Liver (tissue), 9 donors: ENCODE results near the gene MEGF6. TPM values are rescaled to one million over a fixed set of nuclear protein-coding genes. Genes with fewer than 3 reads are reported as not detected.

Experiments
- DNase-seq: peaks from one replicate; pipeline ENCODE4 v3.0.0-alpha.2; 2017; ENCODE audit warnings: low spot score
- H3K27ac ChIP-seq, 2 donors: one replicate each; pipeline ENCODE4 v1.7.0; 2013; ENCODE audit warnings: inconsistent platforms in 2 of 2, low read length in 2 of 2, control low read depth in 1 of 2, low read depth in 1 of 2, mild to moderate bottlenecking in 1 of 2
- H3K27me3 ChIP-seq, 4 donors: one replicate each; pipeline versions ENCODE4 v1.6.1 to v1.7.0; 2013; ENCODE audit warnings: low read length in 3 of 4, inconsistent platforms in 1 of 4, mild to moderate bottlenecking in 1 of 4, moderate library complexity in 1 of 4; ENCODE audit not compliant: control insufficient read depth in 4 of 4, insufficient read depth in 4 of 4
- H3K36me3 ChIP-seq, 4 donors: one replicate each; pipeline versions ENCODE4 v1.6.1 to v1.7.0; 2013; ENCODE audit warnings: low read length in 3 of 4, mild to moderate bottlenecking in 3 of 4, low read depth in 1 of 4, moderate library complexity in 1 of 4; ENCODE audit not compliant: control insufficient read depth in 4 of 4, insufficient read depth in 3 of 4
- H3K4me1 ChIP-seq, 4 donors: one replicate each; pipeline versions ENCODE4 v1.6.1 to v1.7.0; 2013; ENCODE audit warnings: low read length in 3 of 4, mild to moderate bottlenecking in 3 of 4, moderate library complexity in 1 of 4; ENCODE audit not compliant: control insufficient read depth in 4 of 4, insufficient read depth in 4 of 4
- H3K4me3 ChIP-seq, 3 donors: one replicate each; pipeline versions ENCODE4 v1.6.1 to v1.7.0; 2013; ENCODE audit warnings: low read length in 3 of 3, control low read depth in 1 of 3, low read depth in 1 of 3, mild to moderate bottlenecking in 1 of 3
- H3K9ac ChIP-seq, 2 donors: one replicate each; pipeline ENCODE4 v1.7.0; 2013; ENCODE audit warnings: low read length in 2 of 2, mild to moderate bottlenecking in 2 of 2, moderate library complexity in 2 of 2, control low read depth in 1 of 2, low read depth in 1 of 2
- H3K9me3 ChIP-seq, 4 donors: one replicate each; pipeline versions ENCODE4 v1.6.1 to v1.7.0; 2013; ENCODE audit warnings: low read length in 3 of 4; ENCODE audit not compliant: control insufficient read depth in 4 of 4
- ATF3 ChIP-seq: IDR thresholded peaks from 2 replicates; pipeline ENCODE4 v1.6.1; 2016; ENCODE audit warnings: antibody characterized with exemption
- CTCF ChIP-seq: fragments of 150-350 bp; IDR thresholded peaks from 2 replicates; pipeline ENCODE4 v1.5.1; 2017; ENCODE audit warnings: improper control_type of control experiment, low read depth, low read length; ENCODE audit not compliant: missing input control
- EGR1 ChIP-seq, 2 donors: IDR thresholded peaks; 2 replicates each; pipeline ENCODE4 v1.6.1; 2016 to 2018; ENCODE audit warnings: antibody characterized with exemption in 2 of 2, low read depth in 2 of 2
- FOXA1 ChIP-seq: IDR thresholded peaks from 2 replicates; pipeline ENCODE4 v1.6.1; 2016; ENCODE audit warnings: antibody characterized with exemption
- FOXA2 ChIP-seq: IDR thresholded peaks from 2 replicates; pipeline ENCODE4 v1.6.1; 2016; ENCODE audit warnings: antibody characterized with exemption
- GABPA ChIP-seq, 2 donors: IDR thresholded peaks in 1 of 2; conservative IDR thresholded peaks in 1 of 2; 2 replicates each; pipeline ENCODE4 v1.6.1; 2016; ENCODE audit warnings: antibody characterized with exemption in 2 of 2, mild to moderate bottlenecking in 1 of 2, moderate library complexity in 1 of 2
- HNF4A ChIP-seq, 2 donors: conservative IDR thresholded peaks; 2 replicates each; pipeline ENCODE4 v1.6.1; 2016; ENCODE audit warnings: antibody characterized with exemption in 2 of 2, mild to moderate bottlenecking in 2 of 2
- HNF4G ChIP-seq: IDR thresholded peaks from 2 replicates; pipeline ENCODE4 v1.6.1; 2016; ENCODE audit warnings: antibody characterized with exemption
- JUND ChIP-seq, 2 donors: IDR thresholded peaks; 2 replicates each; pipeline ENCODE4 v1.6.1; 2016; ENCODE audit warnings: antibody characterized with exemption in 2 of 2
- MAX ChIP-seq: IDR thresholded peaks from 2 replicates; pipeline ENCODE4 v1.6.1; 2016; ENCODE audit warnings: antibody characterized with exemption
- NR2F2 ChIP-seq: IDR thresholded peaks from 2 replicates; pipeline ENCODE4 v1.6.1; 2016; ENCODE audit warnings: antibody characterized with exemption
- RAD21 ChIP-seq, 2 donors: IDR thresholded peaks; 2 replicates each; pipeline ENCODE4 v1.6.1; 2016; ENCODE audit warnings: antibody characterized with exemption in 2 of 2, mild to moderate bottlenecking in 2 of 2
- REST ChIP-seq: IDR thresholded peaks from 2 replicates; pipeline ENCODE4 v1.6.1; 2016; ENCODE audit warnings: antibody characterized with exemption, mild to moderate bottlenecking
- RXRA ChIP-seq, 2 donors: IDR thresholded peaks; 2 replicates each; pipeline ENCODE4 v1.6.1; 2017 to 2018; ENCODE audit warnings: antibody characterized with exemption in 2 of 2, mild to moderate bottlenecking in 1 of 2
- YY1 ChIP-seq: IDR thresholded peaks from 2 replicates; pipeline ENCODE4 v1.6.1; 2016; ENCODE audit warnings: antibody characterized with exemption, mild to moderate bottlenecking
- WGBS: extraction: QIAGEN DNeasy Blood & Tissue Kit; methylation state at CpG from one replicate; pipeline ENCODE4 v1.1.7; 2013; 5-methylcytosine and 5-hydroxymethylcytosine counted together
- polyA plus RNA-seq, 2 donors: library from polyadenylated mRNA; stranded (reverse) in 1 of 2; unstranded in 1 of 2; fragments of 200-250 nt in 1 of 2; fragments of >200 nt in 1 of 2; fragmentation: Nextera tagmentation in 1 of 2; extraction: Ambion mirVana in 1 of 2; gene quantifications; one replicate each; pipeline versions ENCODE4 v1.2.1 to v1.2.3, GENCODE V29; 2013 to 2015
- total RNA-seq, 2 donors: library from RNA; depleted of rRNA; stranded (reverse); fragments of >200 nt; gene quantifications; one replicate each; pipeline ENCODE4 v1.2.3, GENCODE V29; 2014
- donor health status: healthy.
- donor health status: healthy.
- donor health status: healthy.
- donor health status: healthy.
- donor health status: healthy.

Gene MEGF6
- total and polyA plus RNA-seq, 4 donors, result 1.3 to 11.0 (median 4.0) TPM

GRCh38 chr1:3483801-3484444 is 127.4 kb downstream of the MEGF6 start:
- Histone ChIP-seq H3K4me3 (no peak overlapping the region), H3K27me3 (no peaks in the 10 kb centered on the region), H3K27ac (no peak overlapping the region), H3K36me3 (no peaks in the 10 kb centered on the region), H3K9ac (no peak overlapping the region), H3K9me3 (no peaks in the 10 kb centered on the region), H3K4me1 (peaks cover 0 to 9% (median 6%) of the 10 kb centered on the region in 4 donors)
- peak; percentile 84 for TF ChIP-seq CTCF
- no peak for TF ChIP-seq HNF4A (conservative IDR thresholded peaks at IDR 0.05)
- peak; percentile 75 to 85 for TF ChIP-seq RAD21 (IDR thresholded peaks at IDR 0.05)
- peak; percentile 67 for DNase-seq
- 28% methylated on average over 31 of the region's 31 CpGs for WGBS

GRCh38 chr1:3483380-3483779 is 127.9 kb downstream of the MEGF6 start:
- TF ChIP-seq FOXA1 (no peak), REST (no peak), EGR1 (IDR thresholded peaks at IDR 0.05; ENCODE audit: low read depth in 2 of 2) (no peak), GABPA (IDR thresholded peaks at IDR 0.05 in 1 of 2, conservative IDR thresholded peaks at IDR 0.05 in 1 of 2) (no peak), CTCF (no peak), YY1 (no peak), JUND (IDR thresholded peaks at IDR 0.05) (no peak), ATF3 (no peak), FOXA2 (no peak), HNF4A (conservative IDR thresholded peaks at IDR 0.05) (no peak), RXRA (IDR thresholded peaks at IDR 0.05) (no peak), HNF4G (no peak), RAD21 (IDR thresholded peaks at IDR 0.05) (no peak), NR2F2 (no peak), MAX (no peak)
- no peak for DNase-seq
- Histone ChIP-seq H3K27ac (no peak overlapping the region), H3K27me3 (no peaks in the 10 kb centered on the region), H3K4me1 (peaks cover 0 to 9% (median 6%) of the 10 kb centered on the region in 4 donors), H3K4me3 (no peak overlapping the region), H3K9ac (no peak overlapping the region), H3K36me3 (no peaks in the 10 kb centered on the region), H3K9me3 (no peaks in the 10 kb centered on the region)
- WGBS, result 68% methylated on average over 14 of the region's 14 CpGs
